Mononuclear cell (primary cell): ENCODE results near the gene RNF222. TPM values are rescaled to one million over a fixed set of nuclear protein-coding genes. Genes with fewer than 3 reads are reported as not detected.

Source experiments
- H3K27me3 ChIP-seq: 2 replicates; pipeline ENCODE4 v1.6.0; 2011; ENCODE audit warnings: low read length, control low read depth; ENCODE audit not compliant: insufficient read depth
- H3K4me1 ChIP-seq: 2 replicates; pipeline ENCODE4 v1.5.1; 2011; ENCODE audit warnings: mild to moderate bottlenecking, low read length, control low read depth; ENCODE audit not compliant: insufficient read depth
- H3K4me3 ChIP-seq: 2 replicates; pipeline ENCODE4 v1.5.1; 2011; ENCODE audit warnings: mild to moderate bottlenecking, low read length, moderate library complexity
- H3K9me3 ChIP-seq: 2 replicates; pipeline ENCODE4 v1.5.1; 2011; ENCODE audit warnings: low read depth, mild to moderate bottlenecking, control low read depth, low read length
- total RNA-seq: library from RNA; depleted of rRNA; stranded (reverse); fragments of >200 nt; gene quantifications from one replicate; pipeline ENCODE4 v1.2.3, GENCODE V29; 2012

Gene RNF222
- total RNA-seq = 0.73 TPM

- no peak within 1 kb of the TSS for H3K4me3 ChIP-seq
- peaks cover 15% of the 10 kb centered on the region for H3K4me1 ChIP-seq
- H3K27me3 ChIP-seq = peaks cover 9% of the 10 kb centered on the region
- H3K9me3 ChIP-seq = no peaks in the 10 kb centered on the region
These were observed at the start of gene RNF222 for GRCh38 chr17:8397636-8398035. TSS of gene RNF222 (minus strand) at chr17:8397827. CDS start at chr17:8393461, 4,366 bp downstream.

- Histone ChIP-seq H3K4me1 (peaks cover 14% of the 10 kb centered on the region), H3K4me3 (no peak overlapping the region), H3K27me3 (no peaks in the 10 kb centered on the region), H3K9me3 (no peaks in the 10 kb centered on the region)
These were observed 47.9 kb upstream of the RNF222 start for GRCh38 chr17:8445536-8445935.

- H3K4me1 ChIP-seq = peaks cover 14% of the 10 kb centered on the region
- no peaks in the 10 kb centered on the region for H3K27me3 ChIP-seq
- H3K4me3 ChIP-seq = no peak overlapping the region
- H3K9me3 ChIP-seq = no peaks in the 10 kb centered on the region
These were observed 46.9 kb upstream of the RNF222 start for GRCh38 chr17:8444494-8444893.

- Histone ChIP-seq H3K9me3 (no peaks in the 10 kb centered on the region), H3K4me1 (peaks cover 16% of the 10 kb centered on the region), H3K4me3 (no peak overlapping the region), H3K27me3 (no peaks in the 10 kb centered on the region)
These were observed 46.1 kb upstream of the RNF222 start for GRCh38 chr17:8443756-8444155.

GRCh38 chr17:8442310-8442709 lies 44.7 kb upstream of the RNF222 start:
- no peak overlapping the region for H3K4me3 ChIP-seq
- H3K27me3 ChIP-seq = no peaks in the 10 kb centered on the region
- H3K4me1 ChIP-seq = peaks cover 28% of the 10 kb centered on the region
- H3K9me3 ChIP-seq = no peaks in the 10 kb centered on the region

GRCh38 chr17:8441690-8442089 lies 44.1 kb upstream of the RNF222 start:
- H3K27me3 ChIP-seq = no peaks in the 10 kb centered on the region
- H3K4me3 ChIP-seq = no peak overlapping the region
- no peaks in the 10 kb centered on the region for H3K9me3 ChIP-seq
- peaks cover 34% of the 10 kb centered on the region for H3K4me1 ChIP-seq

GRCh38 chr17:8439681-8440080 lies 42.1 kb upstream of the RNF222 start:
- Histone ChIP-seq H3K9me3 (no peaks in the 10 kb centered on the region), H3K27me3 (no peaks in the 10 kb centered on the region), H3K4me3 (no peak overlapping the region), H3K4me1 (peaks cover 39% of the 10 kb centered on the region)

- no peaks in the 10 kb centered on the region for H3K27me3 ChIP-seq
- no peak overlapping the region for H3K4me3 ChIP-seq
- no peaks in the 10 kb centered on the region for H3K9me3 ChIP-seq
- H3K4me1 ChIP-seq = peaks cover 35% of the 10 kb centered on the region
These were observed 40.8 kb upstream of the RNF222 start for GRCh38 chr17:8438441-8438840.

- Histone ChIP-seq H3K27me3 (no peaks in the 10 kb centered on the region), H3K4me1 (peaks cover 29% of the 10 kb centered on the region), H3K9me3 (no peaks in the 10 kb centered on the region), H3K4me3 (peak overlapping the region; percentile 98)
These were observed 39.2 kb upstream of the RNF222 start for GRCh38 chr17:8436844-8437171.

- no peaks in the 10 kb centered on the region for H3K27me3 ChIP-seq
- peak overlapping the region; percentile 98 for H3K4me3 ChIP-seq
- peaks cover 25% of the 10 kb centered on the region for H3K4me1 ChIP-seq
- no peaks in the 10 kb centered on the region for H3K9me3 ChIP-seq
These were observed 38.7 kb upstream of the RNF222 start for GRCh38 chr17:8436169-8436843.

GRCh38 chr17:8435245-8436168 lies 37.9 kb upstream of the RNF222 start, which contains the start of gene NDEL1:
TSS of gene NDEL1 (plus strand) at chr17:8435884. CDS start at chr17:8444272, 8,388 bp downstream.
- Histone ChIP-seq H3K9me3 (no peaks in the 10 kb centered on the region), H3K4me3 (peak within 1 kb of the TSS; percentile 98), H3K4me1 (peaks cover 25% of the 10 kb centered on the region), H3K27me3 (no peaks in the 10 kb centered on the region)

GRCh38 chr17:8430966-8431365 lies 33.3 kb upstream of the RNF222 start:
- H3K4me1 ChIP-seq = peaks cover 6% of the 10 kb centered on the region
- H3K27me3 ChIP-seq = no peaks in the 10 kb centered on the region
- H3K9me3 ChIP-seq = no peaks in the 10 kb centered on the region
- no peak overlapping the region for H3K4me3 ChIP-seq

- H3K4me3 ChIP-seq = no peak overlapping the region
- H3K9me3 ChIP-seq = no peaks in the 10 kb centered on the region
- H3K4me1 ChIP-seq = peaks cover 2% of the 10 kb centered on the region
- no peaks in the 10 kb centered on the region for H3K27me3 ChIP-seq
These were observed 29.2 kb upstream of the RNF222 start for GRCh38 chr17:8426802-8427201.

GRCh38 chr17:8426094-8426720 lies 28.6 kb upstream of the RNF222 start:
- H3K4me1 ChIP-seq = peaks cover 8% of the 10 kb centered on the region
- no peaks in the 10 kb centered on the region for H3K9me3 ChIP-seq
- H3K4me3 ChIP-seq = no peak overlapping the region
- no peaks in the 10 kb centered on the region for H3K27me3 ChIP-seq

- Histone ChIP-seq H3K4me3 (no peak overlapping the region), H3K4me1 (peaks cover 45% of the 10 kb centered on the region), H3K9me3 (no peaks in the 10 kb centered on the region)
These were observed 23.9 kb upstream of the RNF222 start for GRCh38 chr17:8421571-8421970.

More at GRCh38 chr17:8421571-8421970, 23.9 kb upstream of the RNF222 start:
- peaks cover 2% of the 10 kb centered on the region for H3K27me3 ChIP-seq
